HTERT RPE-1 (cell line): Measurements from ENCODE around the gene PTPN6.

Experiments
- in situ Hi-C: fragments of 300-500 bp; cut with MboI; formaldehyde crosslinking; loops from 4 replicates; pipeline ENCODE4 v1.14.3; 2020; ENCODE audit warnings: low sequenced_read_pairs

PTPN6 gene

DNA sequence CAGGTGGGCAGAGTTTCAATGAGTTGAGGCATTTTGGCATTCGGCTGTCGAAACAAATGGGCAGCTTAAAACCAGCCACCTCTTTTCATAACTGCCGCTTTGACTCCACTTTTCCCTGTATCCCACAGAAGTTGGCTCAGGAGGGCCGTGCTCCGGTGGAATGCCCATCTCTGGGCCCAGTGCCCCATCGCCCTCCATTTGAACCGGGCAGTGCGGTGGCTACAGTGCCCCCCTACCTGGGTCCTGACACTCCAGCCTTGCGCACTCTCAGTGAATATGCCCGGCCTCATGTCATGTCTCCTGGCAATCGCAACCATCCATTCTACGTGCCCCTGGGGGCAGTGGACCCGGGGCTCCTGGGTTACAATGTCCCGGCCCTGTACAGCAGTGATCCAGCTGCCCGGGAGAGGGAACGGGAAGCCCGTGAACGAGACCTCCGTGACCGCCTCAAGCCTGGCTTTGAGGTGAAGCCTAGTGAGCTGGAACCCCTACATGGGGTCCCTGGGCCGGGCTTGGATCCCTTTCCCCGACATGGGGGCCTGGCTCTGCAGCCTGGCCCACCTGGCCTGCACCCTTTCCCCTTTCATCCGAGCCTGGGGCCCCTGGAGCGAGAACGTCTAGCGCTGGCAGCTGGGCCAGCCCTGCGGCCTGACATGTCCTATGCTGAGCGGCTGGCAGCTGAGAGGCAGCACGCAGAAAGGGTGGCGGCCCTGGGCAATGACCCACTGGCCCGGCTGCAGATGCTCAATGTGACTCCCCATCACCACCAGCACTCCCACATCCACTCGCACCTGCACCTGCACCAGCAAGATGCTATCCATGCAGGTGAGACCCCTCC, 12.6 kb upstream of the PTPN6 start:
- in situ Hi-C loops: no loop called here

- in situ Hi-C loops: no loop called here
Observed at GRCh38 chr12:6939191-6939540, 12.0 kb upstream of the PTPN6 start.

GRCh38 chr12:6941267-6941666, 9.9 kb upstream of the PTPN6 start:
- in situ Hi-C loops: no loop called here

DNA sequence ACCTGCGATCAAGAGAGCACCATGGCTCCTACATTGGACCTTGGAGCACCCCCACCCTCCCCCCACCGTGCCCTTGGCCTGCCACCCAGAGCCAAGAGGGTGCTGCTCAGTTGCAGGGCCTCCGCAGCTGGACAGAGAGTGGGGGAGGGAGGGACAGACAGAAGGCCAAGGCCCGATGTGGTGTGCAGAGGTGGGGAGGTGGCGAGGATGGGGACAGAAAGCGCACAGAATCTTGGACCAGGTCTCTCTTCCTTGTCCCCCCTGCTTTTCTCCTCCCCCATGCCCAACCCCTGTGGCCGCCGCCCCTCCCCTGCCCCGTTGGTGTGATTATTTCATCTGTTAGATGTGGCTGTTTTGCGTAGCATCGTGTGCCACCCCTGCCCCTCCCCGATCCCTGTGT, 9.4 kb upstream of the PTPN6 start:
- in situ Hi-C loops: no loop called here

GRCh38 chr12:6942331-6942665, 8.9 kb upstream of the PTPN6 start:
- in situ Hi-C loops: no loop called here

GRCh38 chr12:6943389-6943721, 7.8 kb upstream of the PTPN6 start:
- in situ Hi-C loops: no loop called here

DNA sequence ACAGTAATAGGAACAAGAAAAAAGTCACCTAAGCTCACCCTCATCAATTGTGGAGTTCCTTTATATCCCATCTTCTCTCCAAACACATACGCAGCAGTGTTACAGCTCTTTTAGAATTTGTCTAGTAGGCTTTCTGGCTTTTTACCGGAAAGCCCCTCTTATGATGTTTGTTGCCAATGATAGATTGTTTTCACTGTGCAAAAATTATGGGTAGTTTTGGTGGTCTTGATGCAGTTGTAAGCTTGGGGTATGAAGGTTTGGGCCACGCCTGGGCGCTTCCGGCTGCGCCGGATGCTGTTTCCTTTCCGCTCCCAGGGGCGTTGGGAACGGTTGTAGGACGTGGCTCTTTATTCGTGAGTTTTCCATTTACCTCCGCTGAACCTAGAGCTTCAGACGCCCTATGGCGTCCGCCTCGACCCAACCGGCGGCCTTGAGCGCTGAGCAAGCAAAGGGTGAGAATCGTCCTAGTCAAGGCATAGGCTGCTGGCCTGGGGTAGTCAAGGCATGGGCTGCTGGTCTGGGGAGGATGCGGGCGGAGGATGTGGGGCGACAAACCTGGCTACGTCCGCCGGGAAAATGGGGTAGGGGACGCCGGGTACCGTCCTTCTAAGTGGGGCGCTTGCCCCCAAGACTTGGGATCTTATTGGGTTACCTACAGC, 7.3 kb upstream of the PTPN6 start, which contains the start of the genes C12orf57 and RNU7-1:
C12orf57 (plus strand) TSS at position 301 of the 659 bp plus-strand sequence; CDS start at position 401, 100 bp downstream.
RNU7-1 (plus strand) TSS at position 95 of the 659 bp plus-strand sequence.
- in situ Hi-C loops: no loop called here

GRCh38 chr12:6944381-6945186, 6.6 kb upstream of the PTPN6 start:
- in situ Hi-C loops: no loop called here

GRCh38 chr12:6945613-6946012, 5.5 kb upstream of the PTPN6 start:
- in situ Hi-C loops: no loop called here

DNA sequence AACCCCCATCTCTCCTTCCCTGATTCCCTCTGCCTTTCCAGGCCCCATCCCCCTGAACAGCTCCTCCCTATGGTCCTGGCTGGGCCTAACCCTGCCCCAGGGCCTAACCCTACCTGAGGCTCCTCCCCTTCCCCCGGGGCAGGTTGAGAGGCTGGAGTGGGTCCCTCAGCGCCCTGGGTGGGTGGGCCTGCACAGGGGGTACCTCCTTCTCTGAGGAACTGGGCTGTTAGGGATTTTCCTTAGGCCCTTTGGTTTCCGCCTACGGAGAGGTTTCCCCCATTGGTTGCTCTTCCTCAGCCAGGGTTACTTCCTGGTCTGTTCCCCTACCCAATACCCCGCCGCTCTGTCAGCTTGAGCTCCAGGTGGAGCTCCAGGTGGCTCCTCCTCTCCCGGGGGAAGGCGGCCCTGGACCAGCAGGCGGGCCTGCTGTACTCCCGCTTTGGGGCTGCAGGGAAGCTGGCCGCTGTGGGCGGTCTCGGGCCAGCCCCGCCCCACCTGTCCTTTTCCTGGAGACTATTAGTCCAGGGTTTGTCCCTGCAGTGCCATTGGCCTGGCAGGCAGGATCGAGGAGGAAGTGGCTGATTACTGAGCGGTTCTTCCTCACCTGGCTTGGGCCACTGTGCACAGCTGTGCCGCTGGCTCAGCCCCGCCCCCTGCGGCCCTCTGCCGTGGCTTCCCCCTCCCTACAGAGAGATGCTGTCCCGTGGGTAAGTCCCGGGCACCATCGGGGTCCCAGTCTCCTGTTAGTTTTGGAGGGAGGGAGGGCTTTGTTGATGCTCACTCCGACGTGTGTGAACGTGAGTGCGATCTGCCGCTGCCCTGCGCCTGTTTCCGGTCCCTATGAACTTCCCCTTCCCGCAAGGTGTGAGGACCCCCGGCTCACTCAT, 4.9 kb upstream of the PTPN6 start:
- in situ Hi-C loops: no loop called here

- in situ Hi-C loops: no loop called here
Observed at GRCh38 chr12:6946920-6947374, 4.2 kb upstream of the PTPN6 start.

GRCh38 chr12:6947615-6948014, 3.5 kb upstream of the PTPN6 start:
- in situ Hi-C loops: no loop called here

GRCh38 chr12:6948873-6949594, 2.1 kb upstream of the PTPN6 start:
- in situ Hi-C loops: no loop called here

GRCh38 chr12:6950401-6950801, 755 bp upstream of the PTPN6 start:
- in situ Hi-C loops: no loop called here

DNA sequence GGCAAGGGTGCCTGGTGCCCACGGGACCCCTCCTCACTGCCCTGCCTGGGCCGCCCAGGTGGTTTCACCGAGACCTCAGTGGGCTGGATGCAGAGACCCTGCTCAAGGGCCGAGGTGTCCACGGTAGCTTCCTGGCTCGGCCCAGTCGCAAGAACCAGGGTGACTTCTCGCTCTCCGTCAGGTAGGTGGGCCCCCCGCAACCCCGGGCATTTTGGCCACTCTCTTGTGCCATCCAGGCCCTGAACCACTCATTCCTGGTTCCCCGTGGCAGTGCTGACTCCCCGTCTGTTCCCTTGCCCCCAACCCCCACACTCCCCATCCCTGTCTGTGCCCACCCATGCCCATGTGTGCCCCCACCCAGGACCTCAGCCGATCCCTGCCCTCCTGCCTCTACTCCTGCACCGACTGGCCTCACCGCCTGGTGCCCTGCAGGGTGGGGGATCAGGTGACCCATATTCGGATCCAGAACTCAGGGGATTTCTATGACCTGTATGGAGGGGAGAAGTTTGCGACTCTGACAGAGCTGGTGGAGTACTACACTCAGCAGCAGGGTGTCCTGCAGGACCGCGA, 480 bp downstream of the PTPN6 start:
- in situ Hi-C loops: no loop called here

- in situ Hi-C loops: no loop called here
Observed at GRCh38 chr12:6952121-6952862, 1.1 kb downstream of the PTPN6 start.

DNA sequence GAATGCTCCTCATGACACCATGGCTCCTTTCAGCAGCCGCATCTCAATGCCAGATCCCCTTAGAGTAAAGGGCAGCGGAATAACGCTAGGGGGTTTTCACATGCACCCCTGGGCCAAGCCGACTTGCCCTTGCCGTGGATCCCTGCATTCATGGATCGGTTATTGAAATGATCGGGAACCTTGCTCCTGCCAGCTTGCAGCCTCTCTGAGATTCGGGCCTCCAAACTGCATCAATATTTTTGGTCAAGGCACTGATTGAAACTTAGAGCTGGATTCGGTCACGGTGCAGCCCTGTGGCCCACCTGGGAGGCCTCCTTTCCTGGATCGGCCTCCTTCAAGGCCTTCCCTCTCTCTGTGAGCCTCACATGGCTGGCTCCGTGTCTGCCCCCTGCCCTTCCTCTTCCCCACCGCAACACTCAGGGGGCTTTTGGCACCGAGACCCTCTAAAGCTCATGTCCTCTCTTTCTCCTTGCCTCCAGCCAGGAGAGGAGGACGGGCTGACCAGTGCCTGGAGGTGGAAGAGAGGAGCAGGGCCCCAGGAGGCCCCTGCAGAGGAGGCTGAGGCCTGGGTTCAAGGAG, 1.8 kb downstream of the PTPN6 start:
- in situ Hi-C loops: no loop called here

DNA sequence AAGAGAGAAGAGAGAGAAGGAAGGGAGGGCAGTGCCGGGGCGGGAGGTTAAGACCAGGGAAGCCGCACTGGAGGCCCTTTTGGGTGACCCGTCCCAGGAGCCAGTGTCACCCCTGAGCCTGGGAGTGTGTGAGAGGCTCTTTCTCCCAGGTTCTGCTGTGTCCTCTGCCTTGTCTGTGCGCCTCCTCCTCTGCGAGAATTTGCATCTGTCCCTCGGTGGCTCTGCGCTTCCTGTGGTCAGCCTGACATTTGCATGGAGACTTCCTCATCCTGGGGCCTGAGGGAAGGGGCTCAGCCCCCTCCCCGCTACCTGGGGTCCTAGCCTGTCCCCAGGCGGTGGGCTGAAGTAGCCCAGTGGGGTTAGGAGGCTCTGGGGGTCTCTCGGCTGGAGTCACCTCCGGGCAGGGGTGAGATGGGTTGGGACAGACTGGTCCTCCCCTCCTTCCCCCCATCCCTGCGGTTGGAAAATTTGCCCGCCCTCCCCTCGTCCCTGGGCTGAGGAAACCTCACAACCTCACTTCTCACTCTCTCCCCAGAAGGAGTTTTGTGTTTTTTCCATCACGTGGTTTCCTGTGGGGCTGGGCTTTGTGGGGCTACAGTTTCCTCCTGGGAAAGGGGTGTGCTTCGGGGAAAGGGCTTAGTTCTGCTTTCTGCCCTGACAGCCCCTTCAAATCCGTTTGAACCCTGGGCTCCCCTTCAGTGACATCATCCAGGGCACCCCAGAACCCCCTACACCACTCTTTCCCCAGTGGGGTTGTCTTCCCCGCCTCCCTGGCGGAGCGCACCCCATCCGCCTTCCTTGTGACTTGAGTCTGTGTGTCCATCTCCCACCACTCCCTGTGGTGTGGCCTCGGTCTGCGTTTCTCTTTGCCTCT, 2.5 kb downstream of the PTPN6 start:
- in situ Hi-C loops: no loop called here
